Motor neuron (in vitro differentiated cells): ENCODE measurements around the gene SFPQ. TPM values are rescaled to one million over a fixed set of nuclear protein-coding genes. Genes with fewer than 3 reads are reported as not detected.
"Not testable (repeated sequence)": the region's sequence is repeated elsewhere in the genome, so short reads cannot be mapped to it uniquely, and the experiment has no call there.

Source experiments
- ATAC-seq, 8 experiments: fragments of 200-7000 bp; cut with Tn5 transposase; replicated peaks in 6 of 8; 2 replicates each; pipeline ENCODE4 v1.8.0; 2021; ENCODE audit warnings: mild to moderate bottlenecking in 8 of 8, moderate library complexity in 8 of 8
- H3K27ac ChIP-seq, 2 donors: fragments of 250-450 bp; sonication (Bioruptor Pico); 2 replicates each; pipeline ENCODE4 v1.9.0; 2021; ENCODE audit warnings: antibody characterized with exemption in 2 of 2, mild to moderate bottlenecking in 2 of 2, moderate library complexity in 1 of 2
- H3K4me1 ChIP-seq, 2 donors: fragments of 250-450 bp; sonication (Bioruptor Pico); replicated peaks in 1 of 2; 2 replicates each; pipeline ENCODE4 v1.6.1; 2021; ENCODE audit warnings: antibody characterized with exemption in 2 of 2, mild to moderate bottlenecking in 2 of 2, moderate library complexity in 1 of 2
- H3K4me3 ChIP-seq, 5 donors: fragments of 250-450 bp; sonication (Bioruptor Pico); 2 replicates each; pipeline ENCODE4 v1.9.0; 2021; ENCODE audit warnings: antibody characterized with exemption in 5 of 5, mild to moderate bottlenecking in 5 of 5, moderate library complexity in 4 of 5
- WGBS, 10 experiments: fragments of 450-650 bp; shearing (Covaris generic); methylation state at CpG; one replicate each; pipeline ENCODE4 v1.0.0; 2022; 5-methylcytosine and 5-hydroxymethylcytosine counted together
- in situ Hi-C, 9 experiments: fragments of 400-800 bp; cut with MboI; loops; one replicate each; pipeline ENCODE4 v1.15.0; 2021; ENCODE audit warnings: low sequenced_read_pairs in 9 of 9, low pct_unique_long_range_greater_than_20kb in 2 of 9; ENCODE audit not compliant: unreplicated experiment in 9 of 9
- total RNA-seq, 8 experiments: library from RNA; unstranded; fragments of 300-600 nt; gene quantifications; 2 replicates each; pipeline versions ENCODE4 v1.2.3 to v1.2.4, GENCODE V29; 2022

SFPQ gene
- total RNA-seq, result 100 to 1,000 TPM; 165 to 606 (median 223) TPM

GRCh38 chr1:35192853-35193664 lies at the start of gene SFPQ:
TSS of gene SFPQ (minus strand) at chr1:35193145. CDS start at chr1:35193049, 96 bp downstream.
- WGBS, 10 experiments, result 0 to 44% (median 3%) methylated on average over 3 to 32 of the region's 50 CpGs; no CpG with 5 or more reads in 1 of the 10 experiments
- peak within 1 kb of the TSS; percentile 74 to 97 (median 94) for H3K4me3 ChIP-seq
- peaks cover 23 to 29% of the 10 kb centered on the region in 2 donors for H3K4me1 ChIP-seq
- H3K27ac ChIP-seq, result peak within 1 kb of the TSS; percentile 97 to 99
- ATAC-seq, result peak; percentile 88 to 92 (median 90)
- in situ Hi-C loops, result loop anchor here in 3 of 9 experiments (10.0 to 25.0 kb wide), 3 partner anchors 92 to 102 kb away; no protein-coding TSS in a partner anchor

- not testable (repeated sequence) for H3K4me1 ChIP-seq, H3K27ac ChIP-seq, ATAC-seq, H3K4me3 ChIP-seq
- WGBS, 10 experiments, result 80 to 100% (median 97%) methylated on average over 1 to 2 of the region's 2 CpGs; no CpG with 5 or more reads in 4 of the 10 experiments
- in situ Hi-C loops, result loop anchor here in 1 of 9 experiments (10.0 kb wide), 1 partner anchor 58 kb away; no protein-coding TSS in a partner anchor
Measured at GRCh38 chr1:35236772-35237171, 43.8 kb upstream of the SFPQ start.

- in situ Hi-C loops, result loop anchor here in 1 of 9 experiments (10.0 kb wide), 1 partner anchor 64 kb away; no protein-coding TSS in a partner anchor
- 25 to 86% (median 43%) methylated on average over 1 of the region's 1 CpG; no CpG with 5 or more reads in 1 of the 10 experiments for WGBS, 10 experiments
Measured at GRCh38 chr1:35231287-35231686, 38.3 kb upstream of the SFPQ start.

GRCh38 chr1:35229587-35230360 lies 36.8 kb upstream of the SFPQ start:
- no peak for ATAC-seq
- in situ Hi-C loops, result loop anchor here in 1 of 9 experiments (10.0 kb wide), 1 partner anchor 65 kb away; no protein-coding TSS in a partner anchor
- Histone ChIP-seq H3K4me1 (no peaks in the 10 kb centered on the region), H3K27ac (no peak overlapping the region), H3K4me3 (no peak overlapping the region)
- WGBS, 10 experiments, result 11 to 85% (median 80%) methylated on average over 1 of the region's 1 CpG; no CpG with 5 or more reads in 5 of the 10 experiments

More at GRCh38 chr1:35231287-35231686, 38.3 kb upstream of the SFPQ start:
- ATAC-seq, result no peak
- no peak overlapping the region for H3K27ac ChIP-seq
- no peak overlapping the region for H3K4me3 ChIP-seq
- H3K4me1 ChIP-seq, result no peaks in the 10 kb centered on the region

GRCh38 chr1:35226546-35226945 lies 33.6 kb upstream of the SFPQ start:
- in situ Hi-C loops, result no loop called here
- H3K4me1 ChIP-seq, result peaks cover 0 to 10% of the 10 kb centered on the region in 2 donors
- ATAC-seq, result no peak
- WGBS, 10 experiments, result 64 to 100% (median 90%) methylated on average over 1 to 2 of the region's 2 CpGs
- H3K4me3 ChIP-seq, result no peak overlapping the region
- H3K27ac ChIP-seq, result no peak overlapping the region

- 0 to 100% (median 78%) methylated on average over 1 to 4 of the region's 4 CpGs; no CpG with 5 or more reads in 2 of the 10 experiments for WGBS, 10 experiments
- peak in 3 of 8 experiments; percentile 61 to 73 (median 67) for ATAC-seq
- Histone ChIP-seq H3K27ac (no peak overlapping the region), H3K4me1 (peaks cover 0 to 10% of the 10 kb centered on the region in 2 donors), H3K4me3 (no peak overlapping the region)
- in situ Hi-C loops, result loop anchor here in 1 of 9 experiments (25.0 kb wide), 1 partner anchor 164 kb away; no protein-coding TSS in a partner anchor
Measured at GRCh38 chr1:35223084-35223630, 30.2 kb upstream of the SFPQ start.

- 0 to 100% (median 62%) methylated on average over 1 to 6 of the region's 6 CpGs for WGBS, 10 experiments
- peak in 4 of 8 experiments; percentile 44 to 82 (median 75) for ATAC-seq
Measured at GRCh38 chr1:35222322-35223083, 29.6 kb upstream of the SFPQ start.

GRCh38 chr1:35220976-35221375 lies 28.0 kb upstream of the SFPQ start:
- WGBS, 10 experiments, result 0 to 60% (median 50%) methylated on average over 1 to 2 of the region's 2 CpGs; no CpG with 5 or more reads in 3 of the 10 experiments
- peaks cover 0 to 10% of the 10 kb centered on the region in 2 donors for H3K4me1 ChIP-seq
- H3K4me3 ChIP-seq, result no peak overlapping the region
- no peak for ATAC-seq
- no peak overlapping the region for H3K27ac ChIP-seq
- in situ Hi-C loops, result loop anchor here in 1 of 9 experiments (25.0 kb wide), 1 partner anchor 166 kb away; no protein-coding TSS in a partner anchor

More at GRCh38 chr1:35222322-35223083, 29.6 kb upstream of the SFPQ start:
- Histone ChIP-seq H3K4me1 (peaks cover 0 to 10% of the 10 kb centered on the region in 2 donors), H3K4me3 (no peak overlapping the region), H3K27ac (no peak overlapping the region)
- in situ Hi-C loops, result loop anchor here in 1 of 9 experiments (25.0 kb wide), 1 partner anchor 165 kb away; no protein-coding TSS in a partner anchor

- WGBS, 10 experiments, result 0 to 94% (median 79%) methylated on average over 1 to 3 of the region's 3 CpGs; no CpG with 5 or more reads in 1 of the 10 experiments
- H3K4me3 ChIP-seq, result no peak overlapping the region
- in situ Hi-C loops, result loop anchor here in 1 of 9 experiments (25.0 kb wide), 1 partner anchor 172 kb away; no protein-coding TSS in a partner anchor
- ATAC-seq, result peak in 1 of 8 experiments; percentile 36
- H3K4me1 ChIP-seq, result peaks cover 4 to 6% of the 10 kb centered on the region in 2 donors
- H3K27ac ChIP-seq, result no peak overlapping the region
Measured at GRCh38 chr1:35215346-35215745, 22.4 kb upstream of the SFPQ start.

- no peak overlapping the region for H3K27ac ChIP-seq
- no peak overlapping the region for H3K4me3 ChIP-seq
- no peak for ATAC-seq
- H3K4me1 ChIP-seq, result peaks cover 8 to 10% of the 10 kb centered on the region in 2 donors
- in situ Hi-C loops, result loop anchor here in 1 of 9 experiments (25.0 kb wide), 1 partner anchor 176 kb away; no protein-coding TSS in a partner anchor
- 0 to 92% (median 77%) methylated on average over 1 of the region's 1 CpG; no CpG with 5 or more reads in 4 of the 10 experiments for WGBS, 10 experiments
Measured at GRCh38 chr1:35211120-35211414, 18.1 kb upstream of the SFPQ start.

GRCh38 chr1:35210321-35211119 lies 17.6 kb upstream of the SFPQ start:
- Histone ChIP-seq H3K27ac (no peak overlapping the region), H3K4me3 (no peak overlapping the region), H3K4me1 (peaks cover 8 to 10% of the 10 kb centered on the region in 2 donors)
- WGBS, 10 experiments, result 0 to 84% (median 48%) methylated on average over 1 to 15 of the region's 16 CpGs; no CpG with 5 or more reads in 1 of the 10 experiments
- in situ Hi-C loops, result loop anchor here in 1 of 9 experiments (25.0 kb wide), 1 partner anchor 177 kb away; no protein-coding TSS in a partner anchor
- peak; percentile 44 to 90 (median 64) for ATAC-seq
